Fibroblast of skin of right quadriceps (primary cell): ENCODE data around the gene RELL2.

Experiments used
- DNase-seq: peaks from one replicate; pipeline ENCODE4 v3.0.0-alpha.2; 2013

The RELL2 gene

GRCh38 chr5:141618804-141619554, 17.8 kb upstream of the RELL2 start, which contains the start of gene DIAPH1:
TSS of gene DIAPH1 (minus strand) at chr5:141619000. CDS start at chr5:141618914, 86 bp downstream.
- peak; percentile 96 for DNase-seq

DNA sequence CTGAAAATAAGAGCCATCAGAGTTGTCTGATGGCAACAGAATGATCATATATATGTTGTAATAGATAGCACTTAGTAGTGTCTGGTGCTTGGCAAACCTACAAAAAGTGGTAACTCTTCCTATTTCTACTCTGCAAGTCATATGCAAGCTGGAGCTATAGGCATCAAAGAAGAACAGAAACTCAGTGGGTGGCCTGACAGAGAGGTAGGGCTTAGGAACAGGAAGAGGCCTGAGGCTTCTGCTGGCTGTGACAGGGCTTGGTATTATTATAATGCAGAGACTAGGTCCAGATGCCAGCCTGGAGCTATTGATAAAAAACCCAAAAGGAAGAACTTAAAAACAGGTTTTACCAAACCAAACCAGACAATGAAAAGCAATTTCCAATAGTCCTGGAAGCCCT, 13.6 kb upstream of the RELL2 start:
- no peak for DNase-seq

DNA sequence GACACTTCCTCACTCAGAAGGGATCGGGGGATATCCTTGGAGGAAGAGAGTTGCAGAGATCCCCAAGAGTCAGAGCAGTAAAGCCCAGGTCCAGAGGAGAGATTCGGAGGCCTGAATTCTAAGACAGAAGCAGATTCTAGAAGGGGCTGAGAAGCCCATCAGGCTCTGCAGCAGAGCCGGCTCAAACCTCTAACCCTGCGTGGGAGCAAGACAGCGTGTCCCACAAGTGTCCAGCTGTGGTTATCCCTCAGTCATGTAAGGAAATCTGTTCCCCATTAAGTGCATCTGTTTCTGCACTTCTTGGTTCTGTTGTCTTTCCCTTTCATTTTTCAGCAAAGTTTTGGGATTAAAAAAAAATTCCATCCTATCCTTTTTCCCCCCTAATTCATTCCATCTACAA, 13.2 kb upstream of the RELL2 start:
- DNase-seq = no peak

DNA sequence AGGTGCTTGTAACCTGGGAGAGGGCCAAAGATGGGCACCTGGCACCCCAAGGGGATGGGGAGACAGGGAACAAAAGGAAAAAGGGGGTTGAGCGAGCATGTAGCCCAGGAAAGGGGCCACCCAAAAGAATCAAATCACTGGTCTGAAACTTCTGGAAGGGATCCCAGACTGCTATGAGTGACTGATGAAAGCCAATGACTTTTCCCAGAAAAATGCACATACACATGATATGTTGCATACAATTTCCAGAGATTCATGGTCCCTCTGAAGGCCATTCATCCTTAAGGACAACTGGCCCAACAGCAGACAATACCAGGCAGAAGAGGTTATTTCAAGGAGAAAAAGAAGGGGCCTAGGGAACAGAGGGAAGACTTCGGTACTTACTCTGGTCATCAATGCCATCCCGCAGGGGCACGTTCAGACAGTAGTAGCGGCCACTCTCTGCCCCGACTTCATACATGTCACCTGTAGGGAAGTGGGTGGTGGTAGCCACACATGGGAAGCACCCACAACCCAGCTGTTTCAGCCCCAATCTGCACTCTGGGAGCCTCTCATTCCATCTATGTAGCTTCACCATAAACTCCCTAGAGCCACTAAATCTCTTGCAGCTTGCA, 8.5 kb upstream of the RELL2 start:
- DNase-seq = no peak

DNA sequence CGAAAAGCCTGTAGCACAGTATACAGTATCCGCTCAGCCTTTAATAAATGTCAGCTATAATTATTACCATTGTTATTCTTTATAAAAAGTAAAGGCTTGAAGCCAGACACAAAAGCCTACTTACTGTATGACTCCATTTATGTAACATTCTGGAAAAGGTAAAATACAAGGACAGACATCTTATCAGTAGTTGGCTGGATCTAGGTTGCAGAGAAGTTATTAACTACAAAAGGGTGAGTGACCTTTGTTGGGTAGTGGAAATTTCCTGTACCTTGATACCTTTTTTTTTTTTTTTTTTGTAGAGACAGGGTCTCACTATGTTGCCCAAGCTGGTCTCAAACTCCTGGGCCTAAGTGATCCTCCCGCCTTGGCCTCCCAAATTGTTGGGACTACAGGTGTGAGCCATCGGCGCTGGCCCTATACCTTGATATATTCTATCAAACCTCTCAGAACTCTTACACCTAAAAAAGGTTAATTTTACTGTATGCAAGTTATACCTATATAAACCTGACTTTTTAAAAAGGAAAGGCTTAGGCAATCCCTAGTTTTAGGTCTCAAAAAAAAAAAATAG, 6.1 kb upstream of the RELL2 start:
- no peak for DNase-seq

DNA sequence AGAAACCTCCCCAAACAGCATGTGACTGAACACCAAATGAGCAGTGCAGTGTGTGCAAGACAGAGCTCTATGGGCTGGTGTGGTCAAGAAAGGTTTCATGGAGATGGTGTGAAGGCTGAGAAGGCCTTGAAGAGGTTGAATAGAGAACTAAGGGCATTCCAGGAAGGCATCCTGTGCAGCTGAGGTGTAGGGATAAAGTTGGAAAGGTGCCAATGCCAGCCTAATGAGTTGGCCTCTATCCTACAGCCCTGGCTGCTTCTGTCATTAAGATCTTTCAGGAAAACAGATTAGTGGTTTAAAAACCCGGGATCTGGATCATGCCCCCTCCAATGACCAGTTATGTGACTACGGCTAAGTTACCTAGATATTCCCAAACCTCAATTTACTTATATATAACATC, 4.1 kb upstream of the RELL2 start:
- DNase-seq = no peak

DNA sequence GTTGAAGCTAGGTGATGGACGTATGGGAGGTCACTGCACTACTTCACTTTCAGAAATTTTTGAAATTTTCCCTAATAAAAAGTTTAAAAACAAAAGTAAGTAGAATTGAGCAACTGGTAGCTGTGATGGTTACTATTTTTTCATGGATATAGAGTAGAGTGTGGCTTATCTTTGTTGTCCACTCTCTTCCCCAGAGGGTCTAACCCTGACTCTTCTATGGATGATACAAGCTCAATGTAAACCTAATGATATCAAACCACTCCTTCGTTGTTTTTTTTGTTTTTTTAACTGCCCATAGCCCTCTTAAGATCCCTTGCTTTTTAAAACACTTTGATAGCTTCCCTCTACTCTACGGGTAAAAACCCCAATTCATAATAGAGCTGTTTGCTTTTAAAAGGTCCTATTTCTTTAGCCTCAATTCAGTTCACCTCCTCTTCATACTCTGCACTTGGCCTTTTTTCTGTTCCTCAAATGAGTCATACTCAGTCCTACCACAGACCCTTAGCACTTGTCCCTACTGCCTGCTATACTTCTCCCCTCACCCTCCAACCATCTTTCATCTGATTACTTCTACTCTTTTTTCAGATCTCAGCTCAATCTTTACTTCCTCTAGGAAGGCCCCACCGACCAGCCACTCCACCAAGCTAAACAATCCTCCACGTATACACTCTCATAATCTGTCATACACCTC, 2.8 kb upstream of the RELL2 start:
- DNase-seq = no peak

GRCh38 chr5:141634720-141635119, 2.1 kb upstream of the RELL2 start:
- DNase-seq = no peak

- no peak for DNase-seq
Observed at GRCh38 chr5:141635646-141636045, 1.2 kb upstream of the RELL2 start.

- no peak for DNase-seq
Observed at GRCh38 chr5:141636106-141636412, 738 bp upstream of the RELL2 start.

DNA sequence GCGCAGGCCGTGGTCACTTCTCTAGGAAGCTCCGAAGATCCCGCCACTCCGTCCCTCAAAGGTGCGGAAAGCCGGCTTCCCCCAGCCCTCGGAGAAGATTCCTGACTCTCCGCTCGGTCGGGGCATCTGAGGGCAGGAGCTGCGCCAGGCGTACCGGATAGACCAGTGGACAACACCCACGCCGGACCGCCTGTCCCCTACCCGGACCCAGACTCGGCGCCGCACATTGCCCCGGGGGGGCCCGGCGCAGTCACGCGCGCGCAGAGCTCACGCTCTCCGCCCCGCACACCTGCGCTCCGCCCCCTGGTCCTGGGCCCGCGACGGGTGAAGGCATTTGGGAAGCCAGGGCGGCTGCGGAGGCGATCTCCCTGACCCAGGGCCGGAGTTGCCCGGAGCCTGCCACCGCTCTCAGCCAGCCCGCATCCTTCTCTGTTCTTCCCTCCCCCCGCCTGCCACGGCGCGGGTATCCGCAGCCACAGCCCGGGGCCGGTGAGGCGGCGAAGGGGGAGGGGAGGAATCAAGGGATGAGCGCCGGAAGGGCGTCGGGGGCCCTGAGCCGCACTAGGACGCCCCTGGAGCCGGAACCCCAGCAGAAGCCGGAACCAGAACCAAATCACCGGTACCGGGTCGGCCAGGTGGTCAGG, 448 bp downstream of the RELL2 start:
- DNase-seq = no peak

- peak; percentile 48 for DNase-seq
Observed at GRCh38 chr5:141637767-141638419, 1.1 kb downstream of the RELL2 start.

- DNase-seq = no peak
Observed at GRCh38 chr5:141638771-141639170, 2.0 kb downstream of the RELL2 start.

DNA sequence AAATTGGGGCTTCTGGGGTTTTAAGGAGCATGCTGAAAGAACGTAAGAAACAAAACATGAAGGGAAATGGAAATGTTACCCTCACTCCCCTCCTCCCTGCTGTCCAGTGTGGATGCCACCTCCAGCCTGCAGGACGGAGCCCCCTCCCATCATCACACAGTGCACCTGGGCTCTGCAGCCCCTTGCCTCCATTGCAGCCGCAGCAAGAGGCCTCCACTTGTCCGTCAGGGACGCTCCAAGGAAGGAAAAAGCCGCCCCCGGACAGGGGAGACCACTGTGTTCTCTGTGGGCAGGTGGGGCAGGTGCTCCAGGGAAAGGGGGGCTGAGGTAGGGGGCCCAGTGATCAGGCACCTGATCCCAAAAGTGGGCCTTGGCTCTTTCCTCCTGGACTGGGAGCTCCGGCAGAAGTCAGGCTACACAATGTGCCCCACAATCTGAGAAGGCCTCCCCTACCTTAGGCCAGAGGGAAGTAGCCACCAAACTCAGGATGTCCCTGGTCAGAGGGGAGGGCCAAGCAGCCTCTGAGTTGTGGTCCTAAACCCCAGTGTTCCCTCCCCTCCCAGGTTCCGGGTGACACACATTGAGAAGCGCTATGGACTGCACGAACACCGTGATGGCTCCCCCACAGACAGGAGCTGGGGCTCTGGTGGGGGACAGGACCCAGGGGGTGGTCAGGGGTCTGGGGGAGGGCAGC, 2.7 kb downstream of the RELL2 start:
- DNase-seq = no peak

- no peak for DNase-seq
Observed at GRCh38 chr5:141640051-141640415, 3.2 kb downstream of the RELL2 start.

- DNase-seq = no peak
Observed at GRCh38 chr5:141640698-141641097, 3.9 kb downstream of the RELL2 start.

GRCh38 chr5:141641634-141642267, 5.0 kb downstream of the RELL2 start:
- peak; percentile 80 for DNase-seq

DNA sequence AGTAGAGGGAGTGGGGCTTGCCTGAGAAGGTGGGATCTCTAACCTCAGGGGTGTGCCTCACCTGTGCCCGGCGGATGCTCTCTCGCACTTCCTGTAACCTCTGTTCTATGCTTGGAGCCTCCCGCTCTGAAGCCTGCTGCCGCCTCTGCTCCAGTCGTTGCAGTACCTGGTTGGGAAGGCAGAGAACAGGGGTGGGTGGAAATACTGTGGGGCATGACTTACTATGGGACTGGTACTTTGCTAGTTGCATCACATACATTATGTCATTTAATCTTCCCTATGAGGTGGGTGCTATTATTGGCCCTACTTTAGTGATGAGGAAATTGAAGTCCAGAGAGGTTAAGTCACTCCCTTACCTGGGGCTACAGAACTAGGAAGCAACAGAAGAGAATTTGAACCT, 9.2 kb downstream of the RELL2 start:
- no peak for DNase-seq

DNA sequence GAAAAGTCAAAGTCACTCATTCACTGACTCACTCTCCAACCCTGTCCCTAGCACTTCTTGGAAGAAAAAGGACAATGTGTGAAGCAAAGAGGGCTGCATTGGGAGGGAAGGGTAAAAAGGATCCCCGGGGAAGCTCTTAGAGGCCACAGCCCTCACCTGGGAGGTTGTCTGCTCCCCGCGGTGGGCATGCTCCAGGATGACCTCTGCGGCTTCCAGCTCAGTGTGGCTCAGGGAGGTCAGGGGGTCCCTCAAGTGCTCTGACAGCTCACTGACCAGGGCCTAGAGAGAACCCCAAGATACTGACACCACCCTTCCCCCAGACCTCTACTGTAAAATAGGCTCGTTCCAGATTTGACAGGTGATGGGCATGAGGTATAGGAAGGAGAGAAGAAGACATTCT, 10.4 kb downstream of the RELL2 start:
- no peak for DNase-seq

GRCh38 chr5:141647851-141648250, 11.1 kb downstream of the RELL2 start:
- DNase-seq = no peak

- DNase-seq = no peak
Observed at GRCh38 chr5:141649056-141649688, 12.4 kb downstream of the RELL2 start.
